HG02798 (cell line): ENCODE results near the gene DAB2IP.
A peak's percentile ranks its signal among the peaks of the same experiment; 100 is the strongest.

Source experiments
- ATAC-seq: cut with Tn5 transposase; IDR thresholded peaks from one replicate; pipeline ENCODE4 v1.9.1; 2021; ENCODE audit warnings: mild to moderate bottlenecking; ENCODE audit not compliant: unreplicated experiment, poor library complexity

Gene DAB2IP

GRCh38 chr9:121681404-121681803 lies 30.0 kb downstream of the DAB2IP start:
- no peak for ATAC-seq

- no peak for ATAC-seq
These were observed 30.8 kb downstream of the DAB2IP start for GRCh38 chr9:121682201-121682600.

- no peak for ATAC-seq
These were observed 31.6 kb downstream of the DAB2IP start for GRCh38 chr9:121682926-121683515.

- ATAC-seq: no peak
These were observed 32.2 kb downstream of the DAB2IP start for GRCh38 chr9:121683652-121684051.

- ATAC-seq: no peak
These were observed 33.1 kb downstream of the DAB2IP start for GRCh38 chr9:121684381-121685145.

- no peak for ATAC-seq
These were observed 33.8 kb downstream of the DAB2IP start for GRCh38 chr9:121685146-121685794.

- no peak for ATAC-seq
These were observed 34.5 kb downstream of the DAB2IP start for GRCh38 chr9:121685795-121686377.

- ATAC-seq: peak; percentile 58
These were observed 35.6 kb downstream of the DAB2IP start for GRCh38 chr9:121686930-121687541.

GRCh38 chr9:121688146-121688680 lies 36.8 kb downstream of the DAB2IP start:
- no peak for ATAC-seq

GRCh38 chr9:121688681-121689080 lies 37.2 kb downstream of the DAB2IP start:
- ATAC-seq: no peak

- ATAC-seq: no peak
These were observed 38.2 kb downstream of the DAB2IP start for GRCh38 chr9:121689461-121690157.

GRCh38 chr9:121690316-121690715 lies 38.9 kb downstream of the DAB2IP start:
- no peak for ATAC-seq

- no peak for ATAC-seq
These were observed 39.3 kb downstream of the DAB2IP start for GRCh38 chr9:121690766-121691165.

- no peak for ATAC-seq
These were observed 40.5 kb downstream of the DAB2IP start for GRCh38 chr9:121691890-121692289.

GRCh38 chr9:121692606-121693387 lies 41.4 kb downstream of the DAB2IP start:
- ATAC-seq: no peak

- ATAC-seq: no peak
These were observed 41.9 kb downstream of the DAB2IP start for GRCh38 chr9:121693388-121693670.

- ATAC-seq: no peak
These were observed 42.6 kb downstream of the DAB2IP start for GRCh38 chr9:121694001-121694400.

- ATAC-seq: no peak
These were observed 43.2 kb downstream of the DAB2IP start for GRCh38 chr9:121694600-121694999.

- ATAC-seq: no peak
These were observed 45.5 kb downstream of the DAB2IP start for GRCh38 chr9:121696930-121697329.
